Measurements from ENCODE around the gene C10orf53.

C10orf53 gene

GRCh38 chr10:49737474-49738201, 58.2 kb downstream of the C10orf53 start:
- no peak for DNase-seq (ENCODE audit: low read depth in 3 of 3)

GRCh38 chr10:49738616-49739360, 59.3 kb downstream of the C10orf53 start:
- DNase-seq (ENCODE audit: low read depth in 3 of 3), result no peak

GRCh38 chr10:49739426-49739825, 60.0 kb downstream of the C10orf53 start:
- DNase-seq (ENCODE audit: low read depth in 3 of 3), result no peak

GRCh38 chr10:49740346-49741107, 61.1 kb downstream of the C10orf53 start:
- DNase-seq (ENCODE audit: low read depth in 3 of 3), result no peak

- DNase-seq (ENCODE audit: low read depth in 3 of 3), result no peak
Measured at GRCh38 chr10:49741108-49741995, 61.9 kb downstream of the C10orf53 start.

- DNase-seq (ENCODE audit: low read depth in 3 of 3), result no peak
Measured at GRCh38 chr10:49742683-49743463, 63.4 kb downstream of the C10orf53 start.

GRCh38 chr10:49743464-49744075, 64.1 kb downstream of the C10orf53 start:
- DNase-seq (ENCODE audit: low read depth in 3 of 3), result no peak

- no peak for DNase-seq (ENCODE audit: low read depth in 3 of 3)
Measured at GRCh38 chr10:49744091-49744685, 64.7 kb downstream of the C10orf53 start.

GRCh38 chr10:49744924-49745605, 65.6 kb downstream of the C10orf53 start:
- DNase-seq (ENCODE audit: low read depth in 3 of 3), result no peak

- no peak for DNase-seq (ENCODE audit: low read depth in 3 of 3)
Measured at GRCh38 chr10:49745756-49746155, 66.3 kb downstream of the C10orf53 start.

GRCh38 chr10:49746626-49747302, 67.3 kb downstream of the C10orf53 start:
- DNase-seq (ENCODE audit: low read depth in 3 of 3), result no peak
